ENCODE data around the gene BRI3BP.
"Not testable (repeated sequence)": the region's sequence is repeated elsewhere in the genome, so short reads cannot be mapped to it uniquely, and the experiment has no call there.

The BRI3BP gene

GRCh38 chr12:125070661-125071390 is 77.4 kb downstream of the BRI3BP start:
- peaks cover 19% of the 10 kb centered on the region for H3K79me2 ChIP-seq (ENCODE audit: low read length)
- H3K27ac ChIP-seq (ENCODE audit: low read length) = no peak overlapping the region
- H2AFZ ChIP-seq (ENCODE audit: low read length) = no peak overlapping the region
- DNase-seq = no peak
- H3K4me2 ChIP-seq (ENCODE audit: low read depth, low read length) = no peak overlapping the region
- no peaks in the 10 kb centered on the region for H3F3A ChIP-seq (ENCODE audit: insufficient read depth, low read length)
- no peaks in the 10 kb centered on the region for H3K27me3 ChIP-seq (replicated peaks; ENCODE audit: insufficient read depth, low read length)
- no peak overlapping the region for H3K9ac ChIP-seq (ENCODE audit: low read length)
- H3K9me3 ChIP-seq (replicated peaks; ENCODE audit: insufficient read depth, low read length) = no peaks in the 10 kb centered on the region
- no peaks in the 10 kb centered on the region for H3K4me1 ChIP-seq (ENCODE audit: low read length)
- no peaks in the 10 kb centered on the region for H3K36me3 ChIP-seq (replicated peaks; ENCODE audit: insufficient read depth, low read length)
- TF ChIP-seq EZH2 (optimal IDR thresholded peaks at IDR 0.05; ENCODE audit: low read depth, low read length) (no peak), CTCF (IDR thresholded peaks at IDR 0.05; ENCODE audit: low read length) (no peak), EZH2phosphoT487 (IDR thresholded peaks at IDR 0.05; ENCODE audit: low read length) (no peak)
- no peaks in the 10 kb centered on the region for H4K20me1 ChIP-seq (ENCODE audit: insufficient read depth, low read length)
- H3K9me2 ChIP-seq (replicated peaks; ENCODE audit: insufficient read depth, low read length) = no peaks in the 10 kb centered on the region
- no peak overlapping the region for H3K4me3 ChIP-seq (ENCODE audit: low read length)

DNA sequence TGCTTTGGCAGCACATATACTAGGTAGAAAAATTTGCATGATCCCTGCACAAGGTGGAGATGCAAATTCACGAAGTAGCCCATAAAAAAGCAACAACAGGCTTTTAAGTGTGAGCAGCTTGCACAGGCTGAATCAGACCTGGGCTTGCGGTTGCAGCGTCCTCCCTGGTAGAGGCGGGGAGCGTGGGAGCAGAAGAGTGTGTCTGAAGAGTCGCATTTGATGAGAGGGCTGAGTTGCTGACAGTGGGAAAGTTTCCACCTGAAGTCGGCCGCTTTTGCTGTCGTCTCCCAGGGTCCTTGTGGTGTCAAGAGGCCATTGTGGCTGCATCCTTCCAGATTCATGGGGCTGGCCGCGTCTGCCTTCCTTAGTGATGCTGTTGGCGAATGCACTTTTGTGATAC is 78.0 kb downstream of the BRI3BP start:
- Histone ChIP-seq H3F3A (ENCODE audit: insufficient read depth, low read length) (no peaks in the 10 kb centered on the region), H3K4me1 (ENCODE audit: low read length) (no peaks in the 10 kb centered on the region), H4K20me1 (ENCODE audit: insufficient read depth, low read length) (no peaks in the 10 kb centered on the region), H3K4me2 (ENCODE audit: low read depth, low read length) (no peak overlapping the region), H3K9ac (ENCODE audit: low read length) (no peak overlapping the region), H3K27ac (ENCODE audit: low read length) (no peak overlapping the region), H3K4me3 (ENCODE audit: low read length) (no peak overlapping the region), H3K9me3 (replicated peaks; ENCODE audit: insufficient read depth, low read length) (no peaks in the 10 kb centered on the region), H3K9me2 (replicated peaks; ENCODE audit: insufficient read depth, low read length) (no peaks in the 10 kb centered on the region), H3K79me2 (ENCODE audit: low read length) (peaks cover 15% of the 10 kb centered on the region), H3K27me3 (replicated peaks; ENCODE audit: insufficient read depth, low read length) (no peaks in the 10 kb centered on the region), H2AFZ (ENCODE audit: low read length) (no peak overlapping the region), H3K36me3 (replicated peaks; ENCODE audit: insufficient read depth, low read length) (no peaks in the 10 kb centered on the region; the same call in 1 of the 2 replicates)
- no peak for DNase-seq
- TF ChIP-seq CTCF (IDR thresholded peaks at IDR 0.05; ENCODE audit: low read length) (no peak), EZH2phosphoT487 (IDR thresholded peaks at IDR 0.05; ENCODE audit: low read length) (no peak), EZH2 (optimal IDR thresholded peaks at IDR 0.05; ENCODE audit: low read depth, low read length) (no peak)

- no peaks in the 10 kb centered on the region for H3K27me3 ChIP-seq (replicated peaks; ENCODE audit: insufficient read depth, low read length)
- no peak overlapping the region for H3K4me3 ChIP-seq (ENCODE audit: low read length)
- no peaks in the 10 kb centered on the region for H3K4me1 ChIP-seq (ENCODE audit: low read length)
- TF ChIP-seq EZH2phosphoT487 (IDR thresholded peaks at IDR 0.05; ENCODE audit: low read length) (no peak), EZH2 (optimal IDR thresholded peaks at IDR 0.05; ENCODE audit: low read depth, low read length) (no peak), CTCF (IDR thresholded peaks at IDR 0.05; ENCODE audit: low read length) (no peak)
- no peaks in the 10 kb centered on the region; the same call in 1 of the 2 replicates for H3K36me3 ChIP-seq (replicated peaks; ENCODE audit: insufficient read depth, low read length)
- 0 out of 2 replicates have a peak, but pooled peaks cover 6% of the 10 kb centered on the region for H3K79me2 ChIP-seq (ENCODE audit: low read length)
- no peak overlapping the region for H3K27ac ChIP-seq (ENCODE audit: low read length)
- H2AFZ ChIP-seq (ENCODE audit: low read length) = no peak overlapping the region
- H3F3A ChIP-seq (ENCODE audit: insufficient read depth, low read length) = no peaks in the 10 kb centered on the region
- H4K20me1 ChIP-seq (ENCODE audit: insufficient read depth, low read length) = no peaks in the 10 kb centered on the region
- no peak overlapping the region for H3K9ac ChIP-seq (ENCODE audit: low read length)
- H3K9me2 ChIP-seq (replicated peaks; ENCODE audit: insufficient read depth, low read length) = no peaks in the 10 kb centered on the region
- H3K4me2 ChIP-seq (ENCODE audit: low read depth, low read length) = no peak overlapping the region
- no peak for DNase-seq
- no peaks in the 10 kb centered on the region for H3K9me3 ChIP-seq (replicated peaks; ENCODE audit: insufficient read depth, low read length)
Measured at GRCh38 chr12:125072496-125072895, 79.1 kb downstream of the BRI3BP start.

- not testable (repeated sequence) for H4K20me1 ChIP-seq (ENCODE audit: insufficient read depth, low read length); H3K4me2 ChIP-seq (ENCODE audit: low read depth, low read length); DNase-seq; H3F3A ChIP-seq (ENCODE audit: insufficient read depth, low read length); H2AFZ ChIP-seq (ENCODE audit: low read length); H3K4me3 ChIP-seq (ENCODE audit: low read length); H3K27me3 ChIP-seq (replicated peaks; ENCODE audit: insufficient read depth, low read length); H3K9me3 ChIP-seq (replicated peaks; ENCODE audit: insufficient read depth, low read length); H3K9me2 ChIP-seq (replicated peaks; ENCODE audit: insufficient read depth, low read length); H3K79me2 ChIP-seq (ENCODE audit: low read length); H3K36me3 ChIP-seq (replicated peaks; ENCODE audit: insufficient read depth, low read length); H3K4me1 ChIP-seq (ENCODE audit: low read length); H3K27ac ChIP-seq (ENCODE audit: low read length); H3K9ac ChIP-seq (ENCODE audit: low read length)
Measured at GRCh38 chr12:125074294-125074693, 80.8 kb downstream of the BRI3BP start.

All from MM.1S (cell line).